NCI-H526 (cell line): ENCODE measurements around the gene TSC2.

Experiments
- DNase-seq, 2 experiments: peaks; one replicate each; lab custom pipeline; 2025; lab: John Stamatoyannopoulos, UW

Gene TSC2

GRCh38 chr16:2043667-2044451 lies 3.9 kb upstream of the TSC2 start:
- no peak for DNase-seq

DNA sequence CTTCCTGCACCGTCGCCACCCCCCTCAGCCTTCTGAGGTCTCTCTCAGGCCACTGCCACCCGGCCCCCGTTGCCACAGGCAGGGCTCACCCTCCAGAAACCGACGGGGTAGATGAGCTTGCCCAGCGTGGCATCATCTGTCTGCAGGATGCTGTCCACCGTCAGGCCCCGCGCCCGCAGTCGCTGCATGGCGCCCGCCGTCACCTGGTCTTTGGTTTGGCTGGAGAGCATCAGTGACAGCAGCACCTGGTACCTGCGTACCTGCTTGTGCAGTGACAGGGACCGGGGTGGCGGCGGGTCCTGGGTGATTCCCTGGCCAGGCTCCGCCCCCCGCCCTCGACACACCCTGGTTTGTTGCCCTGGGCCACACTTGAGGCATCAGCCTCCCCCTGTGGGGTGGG lies 3.2 kb upstream of the TSC2 start:
- DNase-seq: no peak

GRCh38 chr16:2045965-2046892 lies 1.6 kb upstream of the TSC2 start:
- DNase-seq: no peak

DNA sequence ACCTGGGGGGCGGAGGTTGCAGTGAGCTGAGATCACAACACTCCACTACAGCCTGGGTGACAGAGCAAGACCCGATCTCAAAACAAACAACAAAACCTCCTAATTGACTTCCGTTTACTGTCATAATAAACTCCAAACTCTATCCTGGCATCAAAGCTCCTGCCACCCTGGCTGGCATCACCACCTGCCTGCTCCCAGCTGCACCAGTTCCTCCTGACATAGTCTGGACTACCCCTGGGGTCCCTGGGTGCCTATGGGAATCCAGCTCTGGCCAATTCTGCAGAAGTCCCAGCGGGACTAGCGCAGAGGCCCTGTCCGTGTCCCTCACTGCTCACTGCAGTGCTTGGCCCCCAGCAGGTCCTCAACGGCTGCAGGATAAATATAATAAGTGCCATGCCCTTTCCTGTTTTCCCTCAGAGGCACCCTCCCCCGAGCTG lies 874 bp upstream of the TSC2 start:
- DNase-seq: peak in 1 of 2 experiments; percentile 35

DNA sequence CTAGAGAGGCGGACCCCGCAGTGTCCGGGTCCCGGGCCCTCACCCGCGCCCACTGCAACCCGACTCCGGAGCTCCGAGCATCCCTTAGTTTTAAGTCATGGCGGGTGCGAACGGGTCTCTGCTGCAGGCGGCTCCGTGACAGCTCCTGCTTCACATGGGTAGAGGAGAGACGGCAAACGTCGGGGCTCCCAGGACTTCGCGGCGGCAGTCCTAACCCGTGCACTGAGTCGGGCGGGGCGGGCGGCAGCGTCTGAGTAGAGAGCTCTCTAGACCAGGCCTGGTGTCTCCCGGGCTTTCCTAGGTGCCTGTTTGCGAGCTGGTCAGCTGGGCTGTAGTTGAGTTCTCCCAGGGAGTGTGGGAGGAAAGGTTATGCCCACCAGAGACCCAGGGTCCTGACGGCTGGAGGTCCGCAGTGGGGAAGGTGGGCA lies 345 bp downstream of the TSC2 start:
- DNase-seq: no peak

- DNase-seq: no peak
These were observed 5.4 kb downstream of the TSC2 start for GRCh38 chr16:2053211-2053610.

DNA sequence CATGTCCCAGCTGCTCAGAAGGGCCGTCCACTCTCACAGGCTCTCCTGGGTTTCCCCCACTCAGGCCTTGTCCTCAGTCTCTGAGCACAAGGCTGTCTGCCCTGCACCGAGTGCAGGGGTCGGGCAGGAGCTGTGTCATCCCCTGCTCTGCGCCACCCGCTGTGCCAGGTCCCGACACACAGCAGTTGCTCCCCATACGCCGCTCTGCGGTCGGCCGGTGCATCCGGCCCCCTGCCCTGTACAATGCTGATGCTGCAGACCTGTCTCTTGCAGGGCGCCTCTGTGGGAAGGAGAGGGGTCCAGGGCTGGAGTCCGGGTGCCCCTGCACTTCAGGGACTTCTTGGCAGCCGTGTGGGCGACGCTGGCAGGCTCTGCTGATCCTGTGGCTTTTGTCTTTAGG lies 6.1 kb downstream of the TSC2 start:
- no peak for DNase-seq

GRCh38 chr16:2054543-2055245 lies 6.9 kb downstream of the TSC2 start:
- DNase-seq: no peak

DNA sequence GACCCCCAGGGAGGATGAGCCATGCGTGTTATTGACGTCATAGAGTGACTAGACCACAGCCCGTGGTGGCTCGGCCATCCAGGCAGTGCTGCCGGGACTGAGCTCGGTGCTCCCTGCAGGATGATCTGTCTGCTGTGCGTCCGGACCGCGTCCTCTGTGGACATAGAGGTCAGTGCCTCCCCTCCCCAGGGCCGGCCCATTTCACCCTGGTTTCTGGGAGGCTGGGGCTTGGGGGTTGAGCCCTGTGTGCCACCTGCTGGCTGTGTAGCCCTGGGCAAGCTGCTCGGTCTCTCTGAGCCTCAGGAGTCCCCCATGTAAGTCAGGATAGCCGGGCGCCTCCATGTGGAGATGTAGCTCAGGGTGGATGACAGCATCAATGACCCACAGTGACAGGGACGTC lies 8.3 kb downstream of the TSC2 start:
- no peak for DNase-seq

DNA sequence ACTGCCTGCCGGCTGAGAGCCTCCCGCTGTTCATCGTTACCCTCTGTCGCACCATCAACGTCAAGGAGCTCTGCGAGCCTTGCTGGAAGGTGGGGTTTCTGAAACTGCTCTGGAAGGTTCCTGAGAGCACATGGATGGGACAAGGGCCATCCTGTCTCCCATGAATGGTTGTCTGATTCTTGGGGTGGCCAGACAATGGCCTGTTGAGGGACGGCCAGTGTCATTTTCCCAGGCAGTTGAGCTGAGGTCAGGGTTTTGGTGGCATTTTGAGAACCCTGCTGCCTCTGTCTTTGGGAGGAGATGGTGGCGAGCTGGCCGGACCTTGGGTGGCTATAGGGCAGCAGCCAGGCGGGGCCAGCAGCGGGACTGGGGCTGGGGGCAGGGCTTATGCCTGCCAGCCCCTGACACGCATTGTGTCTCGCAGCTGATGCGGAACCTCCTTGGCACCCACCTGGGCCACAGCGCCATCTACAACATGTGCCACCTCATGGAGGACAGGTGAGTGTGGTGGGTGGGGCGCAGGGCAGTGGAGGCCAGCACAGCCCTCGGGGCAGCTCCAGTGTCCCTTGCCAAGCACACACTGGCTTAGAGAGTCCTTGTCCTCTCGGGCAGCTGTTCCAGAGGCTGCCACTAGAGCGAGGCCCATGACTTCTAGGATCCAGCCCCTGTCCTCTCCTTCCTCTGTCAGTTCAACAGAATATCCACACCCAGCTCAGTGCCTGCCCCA lies 9.1 kb downstream of the TSC2 start:
- no peak for DNase-seq

GRCh38 chr16:2057438-2057837 lies 9.7 kb downstream of the TSC2 start:
- no peak for DNase-seq

GRCh38 chr16:2058420-2058819 lies 10.6 kb downstream of the TSC2 start:
- no peak for DNase-seq

- DNase-seq: no peak
These were observed 11.1 kb downstream of the TSC2 start for GRCh38 chr16:2058872-2059271.

DNA sequence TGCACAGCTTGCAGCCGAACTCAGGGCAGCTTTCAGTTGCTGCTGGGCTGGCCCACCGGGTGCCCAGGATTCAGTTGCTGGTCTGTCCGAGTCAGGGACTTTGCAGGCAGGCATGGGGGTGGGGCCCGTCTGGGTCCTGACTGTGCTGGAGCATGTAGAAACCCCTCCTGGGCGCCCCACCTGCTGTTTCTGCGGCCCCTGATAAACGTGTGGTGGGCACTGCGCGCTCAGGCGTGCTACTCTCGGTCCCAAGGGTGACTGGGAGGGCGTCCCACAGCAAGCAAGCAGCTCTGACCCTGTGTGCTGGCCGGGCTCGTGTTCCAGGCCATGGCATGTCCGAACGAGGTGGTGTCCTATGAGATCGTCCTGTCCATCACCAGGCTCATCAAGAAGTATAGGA lies 12.6 kb downstream of the TSC2 start:
- no peak for DNase-seq

DNA sequence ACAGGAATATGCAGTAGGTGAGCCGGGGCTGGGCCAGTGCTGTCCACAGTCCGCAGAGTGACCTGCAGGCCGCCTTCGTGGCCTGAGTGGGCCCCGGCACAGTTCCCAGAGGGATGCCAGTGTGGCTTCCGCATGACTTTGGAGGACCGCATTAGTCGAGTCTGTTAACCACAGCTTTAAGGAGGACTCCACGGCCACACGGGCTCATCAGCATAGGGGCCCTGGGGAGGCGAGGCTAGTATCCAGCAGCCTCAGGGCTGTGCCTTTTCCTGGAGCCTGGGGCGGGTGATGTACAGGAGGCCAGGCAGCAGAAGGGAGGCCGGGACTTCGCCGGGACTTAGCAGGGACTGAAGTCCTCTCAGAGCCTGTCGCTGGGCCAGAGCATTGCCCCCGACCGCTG lies 13.2 kb downstream of the TSC2 start:
- no peak for DNase-seq

- DNase-seq: no peak
These were observed 13.7 kb downstream of the TSC2 start for GRCh38 chr16:2061526-2061925.

DNA sequence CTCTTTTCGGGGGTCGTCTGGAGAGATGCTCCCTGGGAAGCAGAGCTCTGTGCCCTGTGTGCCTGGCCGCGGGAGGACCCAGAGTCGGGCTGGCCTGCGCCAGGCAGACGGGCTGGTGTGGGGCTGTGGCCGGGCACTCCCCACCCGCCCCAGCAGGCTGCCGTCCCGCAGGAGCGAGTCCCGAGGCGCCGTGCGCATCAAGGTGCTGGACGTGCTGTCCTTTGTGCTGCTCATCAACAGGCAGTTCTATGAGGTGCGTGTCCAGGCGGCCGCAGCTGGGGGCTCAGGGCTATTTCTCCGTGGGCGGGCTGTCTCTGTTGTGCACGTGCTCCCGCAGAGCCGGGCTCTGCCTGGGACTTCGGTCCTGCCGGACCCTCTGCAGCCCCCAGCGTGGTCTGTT lies 15.0 kb downstream of the TSC2 start:
- DNase-seq: no peak

- DNase-seq: no peak
These were observed 16.1 kb downstream of the TSC2 start for GRCh38 chr16:2063861-2064260.

- DNase-seq: no peak
These were observed 16.7 kb downstream of the TSC2 start for GRCh38 chr16:2064368-2064945.

DNA sequence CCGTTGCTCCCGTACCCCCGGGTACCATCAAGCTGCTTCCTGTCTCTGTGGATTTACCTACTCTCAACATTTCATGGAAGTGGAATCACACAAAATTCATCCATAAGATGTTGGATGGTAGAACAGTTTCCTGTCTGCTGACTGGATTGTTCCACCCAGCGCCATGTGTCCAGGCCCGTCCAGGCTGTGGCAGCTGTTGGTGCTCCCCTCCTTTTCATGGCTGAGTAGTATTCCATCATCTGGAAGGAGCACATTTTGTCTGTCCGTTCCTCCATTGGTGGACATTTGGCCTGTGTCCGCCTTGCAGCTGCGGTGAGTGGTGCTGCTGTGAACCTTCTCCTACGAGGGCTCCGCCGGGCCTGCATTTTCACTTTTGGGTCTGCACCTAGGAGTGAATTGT lies 18.4 kb downstream of the TSC2 start:
- no peak for DNase-seq
